ENCODE measurements around the gene TBC1D30. TPM values are rescaled to one million over a fixed set of nuclear protein-coding genes. Genes with fewer than 3 reads are reported as not detected.

The TBC1D30 gene
- total RNA-seq, 1 experiment from 2014 or later = 3.6 TPM

- H3K4me1 Mint-ChIP-seq = peaks cover 4% of the 10 kb centered on the region; the same call in 1 of the 2 replicates
- H3K36me3 Mint-ChIP-seq = no peaks in the 10 kb centered on the region
- no peak overlapping the region for H3K27ac Mint-ChIP-seq
- ChIA-PET POLR2A (no interaction called here), CTCF (interaction anchor here (1.5 to 2.3 kb wide), 7 partner anchors 13 to 311 kb away, joined by 3 to 33 read pairs (median 14); no protein-coding TSS in a partner anchor)
- no peaks in the 10 kb centered on the region for H3K9me3 Mint-ChIP-seq
- DNase-seq (ENCODE audit: low spot score) = no peak
- ATAC-seq = no peak
- TF ChIP-seq PRRX2 (CRISPR knock-in tag; IDR thresholded peaks at IDR 0.05) (no peak), NFE2L1 (CRISPR knock-in tag; IDR thresholded peaks at IDR 0.05) (no peak), CREB1 (CRISPR knock-in tag; IDR thresholded peaks at IDR 0.05) (no peak), ZNF121 (CRISPR knock-in tag; IDR thresholded peaks at IDR 0.05) (no peak), JUN (CRISPR knock-in tag; IDR thresholded peaks at IDR 0.05) (no peak), ATF1 (CRISPR knock-in tag; IDR thresholded peaks at IDR 0.05) (no peak), KAT7 (CRISPR knock-in tag; IDR thresholded peaks at IDR 0.05; ENCODE audit: borderline replicate concordance) (no peak), NR1H2 (CRISPR knock-in tag; IDR thresholded peaks at IDR 0.05) (no peak), CREM (CRISPR knock-in tag; IDR thresholded peaks at IDR 0.05) (no peak), ATF3 (CRISPR knock-in tag; conservative IDR thresholded peaks at IDR 0.05) (no peak), ERG (CRISPR knock-in tag; IDR thresholded peaks at IDR 0.05) (no peak), TP53 (CRISPR knock-in tag; IDR thresholded peaks at IDR 0.05) (no peak), USF1 (CRISPR knock-in tag; IDR thresholded peaks at IDR 0.05) (no peak), RELA (CRISPR knock-in tag; IDR thresholded peaks at IDR 0.05; ENCODE audit: borderline replicate concordance) (no peak), JAZF1 (CRISPR knock-in tag; IDR thresholded peaks at IDR 0.05) (no peak), ZNF281 (CRISPR knock-in tag; IDR thresholded peaks at IDR 0.05) (no peak), SMAD4 (CRISPR knock-in tag; IDR thresholded peaks at IDR 0.05) (no peak), FOXK1 (CRISPR knock-in tag; IDR thresholded peaks at IDR 0.05) (no peak)
- no peak overlapping the region for H3K4me3 Mint-ChIP-seq
- H3K27me3 Mint-ChIP-seq (ENCODE audit: low read depth) = peaks cover 4% of the 10 kb centered on the region; the same call in 1 of the 2 replicates
Measured at GRCh38 chr12:64800640-64801039, 23.8 kb upstream of the TBC1D30 start.

- H3K27ac Mint-ChIP-seq = no peak overlapping the region
- no peaks in the 10 kb centered on the region for H3K9me3 Mint-ChIP-seq
- H3K4me1 Mint-ChIP-seq = no peaks in the 10 kb centered on the region
- ATAC-seq (peak; percentile 61), DNase-seq (ENCODE audit: low spot score) (no peak)
- H3K36me3 Mint-ChIP-seq = no peaks in the 10 kb centered on the region
- no peak for TF ChIP-seq FOXP1 (CRISPR knock-in tag; IDR thresholded peaks at IDR 0.05; ENCODE audit: borderline replicate concordance)
- TF ChIP-seq ZNF232 (CRISPR knock-in tag; IDR thresholded peaks at IDR 0.05) = no peak
- no peak for TF ChIP-seq MYBL2 (CRISPR knock-in tag; IDR thresholded peaks at IDR 0.05)
- no peak for TF ChIP-seq ZNF317 (CRISPR knock-in tag; IDR thresholded peaks at IDR 0.05; ENCODE audit: borderline replicate concordance, low read depth)
- TF ChIP-seq MXD4 (CRISPR knock-in tag; IDR thresholded peaks at IDR 0.05; ENCODE audit: borderline replicate concordance) = no peak
- H3K27me3 Mint-ChIP-seq (ENCODE audit: low read depth) = peaks cover 4% of the 10 kb centered on the region; the same call in 1 of the 2 replicates
- no peak overlapping the region for H3K4me3 Mint-ChIP-seq
- ChIA-PET CTCF (interaction anchor here (0.6 to 2.3 kb wide), 51 partner anchors 9 to 874 kb away, joined by 3 to 33 read pairs (median 5); partner anchors contain the start of genes TBC1D30 and WIF1), POLR2A (no interaction called here)
Measured at GRCh38 chr12:64801381-64801780, 23.1 kb upstream of the TBC1D30 start.

Data from WTC11 (cell line).